SIG-M5 treated with dmso at 0.1 percent for 504 hours (cell line): ENCODE results near the gene SEMG1.

Experiments used
- DNase-seq: peaks from one replicate; lab custom pipeline; 2025; ENCODE audit not compliant: unreplicated experiment; lab: John Stamatoyannopoulos, UW

SEMG1 gene

GRCh38 chr20:45218636-45219035, 11.8 kb downstream of the SEMG1 start:
- no peak for DNase-seq

- DNase-seq, result no peak
Observed at GRCh38 chr20:45221076-45221475, 14.2 kb downstream of the SEMG1 start, which contains the start of gene SEMG2. Gene SEMG2, plus strand, starts transcription at chr20:45221373. Its CDS starts 17 bp downstream, at chr20:45221390.

- DNase-seq, result no peak
Observed at GRCh38 chr20:45223136-45223535, 16.3 kb downstream of the SEMG1 start.

- DNase-seq, result no peak
Observed at GRCh38 chr20:45226287-45226686, 19.5 kb downstream of the SEMG1 start.

GRCh38 chr20:45229264-45230056, 22.6 kb downstream of the SEMG1 start:
- peak; percentile 11 for DNase-seq

GRCh38 chr20:45230631-45231030, 23.8 kb downstream of the SEMG1 start:
- no peak for DNase-seq

DNA sequence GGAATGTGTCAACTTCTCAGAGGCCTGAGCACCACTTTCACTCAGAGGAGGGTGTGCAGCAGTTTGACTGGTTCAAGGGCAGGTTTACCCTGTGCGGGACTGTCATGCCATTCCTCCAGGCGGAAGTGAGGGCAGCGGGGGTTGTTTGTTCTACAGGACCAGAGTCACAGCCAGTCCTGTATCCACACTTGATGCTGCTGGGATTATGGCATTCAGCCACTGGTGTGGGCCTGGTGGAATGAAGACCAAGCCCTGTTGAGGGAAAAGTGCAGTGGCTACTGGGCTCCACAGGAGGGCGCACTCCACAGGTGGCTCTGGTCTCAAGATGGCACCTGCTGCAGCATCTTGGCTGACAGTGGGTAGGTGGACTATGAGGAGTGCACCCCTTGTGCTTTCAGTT, 29.2 kb downstream of the SEMG1 start:
- no peak for DNase-seq

DNA sequence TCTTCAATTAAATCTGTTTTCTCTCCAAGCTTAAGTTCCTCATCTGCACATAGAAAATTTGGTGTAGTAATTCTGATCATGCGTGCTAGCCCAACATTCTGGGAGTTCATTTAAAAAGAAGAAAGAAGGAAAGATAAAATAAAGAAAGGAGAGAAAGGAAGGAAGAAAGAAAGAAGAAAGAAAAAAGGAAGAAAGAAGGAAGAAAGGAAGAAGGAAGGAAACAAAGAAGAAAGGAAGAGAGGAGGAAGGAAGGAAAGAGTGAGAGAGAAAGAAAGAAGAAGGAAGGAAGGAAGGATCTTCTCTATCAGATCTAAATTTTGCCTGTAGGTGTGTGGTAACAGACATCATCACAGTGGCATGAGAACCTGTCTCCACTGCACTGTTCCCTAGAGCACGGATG, 31.3 kb downstream of the SEMG1 start:
- no peak for DNase-seq

GRCh38 chr20:45246109-45246508, 39.3 kb downstream of the SEMG1 start:
- DNase-seq, result peak; percentile 21

GRCh38 chr20:45247865-45248264, 41.0 kb downstream of the SEMG1 start:
- DNase-seq, result no peak

- DNase-seq, result no peak
Observed at GRCh38 chr20:45248609-45249008, 41.8 kb downstream of the SEMG1 start.

DNA sequence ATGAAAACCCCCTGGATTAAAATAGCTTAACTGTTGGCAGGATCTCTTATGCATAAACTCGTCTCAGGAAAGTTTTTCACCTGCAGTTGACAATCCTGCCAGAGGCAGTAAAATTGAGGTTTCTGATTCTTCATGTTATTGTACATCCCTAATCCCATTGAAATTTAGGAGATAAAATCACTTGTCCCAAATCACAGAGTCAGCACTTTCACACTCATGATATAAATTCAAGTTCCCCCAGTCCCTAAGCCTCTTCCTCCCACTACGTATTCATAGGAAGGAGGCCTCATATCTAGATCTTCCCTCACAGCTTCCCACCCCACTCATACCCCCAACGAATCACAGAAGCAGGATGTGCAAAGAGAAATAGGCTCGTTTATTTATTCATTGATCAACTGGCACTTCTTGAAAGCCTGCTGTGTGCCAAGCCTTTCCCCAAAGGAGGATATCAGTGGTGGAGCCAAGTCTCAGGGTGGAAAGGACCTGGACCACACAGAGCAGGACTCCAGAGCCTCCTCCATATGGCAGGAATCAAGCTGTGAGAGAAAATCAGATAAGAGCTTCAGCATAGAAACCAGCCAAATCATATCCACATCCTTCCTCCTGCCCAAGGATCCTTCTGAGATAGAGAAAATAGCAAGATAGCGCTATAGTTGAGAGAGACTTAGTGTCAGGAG, 45.2 kb downstream of the SEMG1 start:
- no peak for DNase-seq

DNA sequence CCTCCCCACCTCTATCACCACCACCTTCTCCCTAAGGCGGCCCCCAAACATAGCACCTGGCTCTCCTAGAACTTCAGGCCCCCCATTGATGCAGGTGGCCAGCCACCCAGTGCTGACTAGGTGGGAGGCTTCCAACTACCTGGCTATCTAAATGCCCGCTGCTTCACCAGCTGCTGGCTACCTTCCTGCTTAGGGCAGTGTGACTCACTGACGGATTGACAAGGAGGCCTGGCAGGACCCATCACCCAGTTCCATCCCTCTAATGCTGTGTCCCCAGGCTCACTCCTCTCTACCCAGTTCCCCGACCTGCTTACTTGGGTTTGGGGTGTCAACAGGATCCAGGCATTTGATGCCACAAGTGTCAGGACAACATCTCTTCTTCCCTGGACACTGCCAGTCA, 46.4 kb downstream of the SEMG1 start:
- DNase-seq, result no peak

DNA sequence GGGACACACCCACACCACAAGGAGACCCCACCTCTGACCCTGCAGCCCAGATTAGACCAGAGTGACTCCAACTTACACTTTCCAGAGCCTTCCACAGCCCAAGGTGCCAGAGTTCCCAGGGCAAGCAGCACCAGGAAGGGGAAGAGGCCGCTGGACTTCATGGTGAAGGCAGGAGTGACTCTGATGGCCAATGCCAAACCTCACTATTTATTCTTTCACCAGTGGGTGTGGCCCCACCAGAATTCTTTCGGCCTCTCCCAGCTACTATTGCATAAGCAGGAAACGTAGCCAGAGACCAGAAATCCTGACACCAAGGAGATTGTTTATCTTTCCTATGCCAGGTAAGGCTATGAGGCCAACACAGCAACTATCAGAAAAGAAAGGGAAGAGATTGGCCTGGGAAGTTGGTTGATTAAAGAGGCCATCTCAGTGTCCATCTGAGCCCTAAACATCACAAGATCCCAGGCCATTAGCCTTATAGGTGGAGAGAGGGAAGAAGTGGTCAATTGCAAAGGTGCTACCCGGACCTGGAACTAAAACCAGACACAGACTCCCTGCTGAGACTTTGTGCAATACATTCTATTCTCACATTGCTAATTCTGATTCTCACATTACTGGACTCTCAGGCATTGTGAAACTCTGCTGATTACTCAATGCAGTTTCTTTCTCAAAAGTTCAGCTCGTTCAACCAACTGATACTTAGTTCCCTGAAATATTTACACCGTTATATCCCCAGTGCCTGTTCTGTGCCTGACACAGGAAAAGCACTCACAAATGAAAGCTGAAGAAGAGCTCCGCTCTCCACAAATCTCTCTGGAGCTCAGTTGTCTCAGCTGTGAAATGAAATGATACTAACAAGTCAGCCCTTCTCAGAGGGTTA, 47.8 kb downstream of the SEMG1 start, which contains the start of gene SLPI:
TSS of gene SLPI (minus strand) at position 182 of the 880 bp plus-strand sequence. CDS start at position 161, 21 bp downstream.
- DNase-seq, result peak; percentile 96

GRCh38 chr20:45257161-45257560, 50.3 kb downstream of the SEMG1 start:
- DNase-seq, result no peak

DNA sequence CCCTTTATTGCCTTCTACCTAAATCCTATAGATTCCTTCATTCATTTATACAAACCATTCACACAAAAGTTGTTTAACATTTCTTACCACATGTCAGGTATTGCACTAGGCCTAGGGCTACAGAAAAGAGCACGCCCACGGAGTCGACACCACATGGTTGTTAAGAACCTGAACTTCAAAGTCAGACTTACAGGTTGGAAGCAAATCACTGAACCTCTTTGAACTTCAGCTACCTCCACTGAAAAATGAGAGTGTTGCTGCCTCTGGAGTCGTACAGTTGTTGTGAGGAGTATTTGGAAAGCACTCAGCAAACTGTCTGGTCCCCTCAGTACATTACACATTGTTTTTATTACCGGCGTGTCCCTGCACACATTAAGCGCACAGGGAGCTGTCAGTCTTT, 50.9 kb downstream of the SEMG1 start:
- DNase-seq, result no peak

GRCh38 chr20:45258259-45258658, 51.4 kb downstream of the SEMG1 start:
- DNase-seq, result no peak

- DNase-seq, result no peak
Observed at GRCh38 chr20:45258664-45259063, 51.8 kb downstream of the SEMG1 start.
